ENCODE data around the gene LRRC66. TPM values are rescaled to one million over a fixed set of nuclear protein-coding genes. Genes with fewer than 3 reads are reported as not detected.

LRRC66 gene
- total and polyA plus RNA-seq, 4 experiments from 2014 or later = 0.08 to 0.41 (median 0.30) TPM; not detected in 1

Other genes with a start within 250 kb of the LRRC66 start
- gene DCUN1D4, start 177.2 kb downstream of the LRRC66 start, total RNA-seq = 10 to 100 TPM; 54.0 to 58.9 TPM
- gene DCUN1D4, start 177.2 kb downstream of the LRRC66 start, polyA plus RNA-seq = 10 to 100 TPM; 13.5 to 22.3 TPM
- 1 to 10 TPM; 7.4 to 7.5 TPM for gene SGCB, start 17.9 kb upstream of the LRRC66 start, total RNA-seq
- gene SGCB, start 17.9 kb upstream of the LRRC66 start, polyA plus RNA-seq = 1 to 10 TPM; 5.1 to 7.4 TPM
- under 1 TPM in 1 of 2 experiments, not detected in 1; 0.44 TPM for gene SPATA18, start 30.9 kb upstream of the LRRC66 start, total RNA-seq
- not detected for gene SPATA18, start 30.9 kb upstream of the LRRC66 start, polyA plus RNA-seq